ENCODE measurements around the gene TMEM39A.

The TMEM39A gene

GRCh38 chr3:119437691-119438258 lies 25.6 kb downstream of the TMEM39A start:
- WGBS (ENCODE audit: extremely low coverage, insufficient coverage, insufficient read length), result no CpG with 5 or more reads among the region's 6 CpGs
- H3K23ac ChIP-seq (ENCODE audit: low read length), result no peak overlapping the region
- no peak overlapping the region for H2AFZ ChIP-seq (ENCODE audit: insufficient read depth, low read length, poor library complexity)
- H3K4me1 ChIP-seq (ENCODE audit: control insufficient read depth in 1 of 2, insufficient read depth in 2 of 2, low read length in 2 of 2), result peaks cover 0 to 2% of the 10 kb centered on the region in 2 experiments
- H3K9me3 ChIP-seq (ENCODE audit: insufficient read depth, low read depth, low read length), result no peaks in the 10 kb centered on the region
- H3K4me3 ChIP-seq (ENCODE audit: low read depth, low read length), result no peak overlapping the region
- H3K27me3 ChIP-seq (ENCODE audit: insufficient read depth, low read length), result no peaks in the 10 kb centered on the region
- H3K79me2 ChIP-seq (ENCODE audit: control insufficient read depth, insufficient read depth, low read length, poor library complexity), result no peaks in the 10 kb centered on the region
- H3K4ac ChIP-seq (ENCODE audit: low read depth, low read length), result no peak overlapping the region
- H4K12ac ChIP-seq (ENCODE audit: low read depth, low read length), result no peak overlapping the region
- no peak overlapping the region for H2AK5ac ChIP-seq (ENCODE audit: low read length)
- no peak overlapping the region for H3K9ac ChIP-seq (ENCODE audit: low read length)
- no peaks in the 10 kb centered on the region for H3K79me1 ChIP-seq (ENCODE audit: low read length)
- no peak overlapping the region for H3K27ac ChIP-seq (ENCODE audit: low read depth, low read length)
- no peak overlapping the region for H4K8ac ChIP-seq (ENCODE audit: low read depth, low read length)
- H3K4me2 ChIP-seq (ENCODE audit: low read length), result no peak overlapping the region
- H3K36me3 ChIP-seq (ENCODE audit: control insufficient read depth in 1 of 2, insufficient read depth in 2 of 2, low read length in 2 of 2), result peaks cover 21 to 33% of the 10 kb centered on the region in 2 experiments
- no peak overlapping the region for H3K18ac ChIP-seq (ENCODE audit: low read length)
- H3K14ac ChIP-seq (ENCODE audit: low read length), result no peak overlapping the region
- no peak overlapping the region for H2BK5ac ChIP-seq (ENCODE audit: low read depth, low read length, poor library complexity)
- DNase-seq, result no peak
- H4K91ac ChIP-seq (ENCODE audit: low read depth, low read length), result no peak overlapping the region
- no peak overlapping the region for H2BK120ac ChIP-seq (ENCODE audit: insufficient read depth, low read length, poor library complexity)
- no peak overlapping the region for H2BK12ac ChIP-seq (ENCODE audit: low read length)

GRCh38 chr3:119436977-119437376 lies 26.4 kb downstream of the TMEM39A start:
- Histone ChIP-seq H3K9me3 (ENCODE audit: insufficient read depth, low read depth, low read length) (no peaks in the 10 kb centered on the region), H3K4ac (ENCODE audit: low read depth, low read length) (no peak overlapping the region), H2AK5ac (ENCODE audit: low read length) (no peak overlapping the region), H2BK5ac (ENCODE audit: low read depth, low read length, poor library complexity) (no peak overlapping the region), H3K79me2 (ENCODE audit: control insufficient read depth, insufficient read depth, low read length, poor library complexity) (no peaks in the 10 kb centered on the region), H3K4me1 (ENCODE audit: control insufficient read depth in 1 of 2, insufficient read depth in 2 of 2, low read length in 2 of 2) (peaks cover 0 to 2% of the 10 kb centered on the region in 2 experiments), H4K8ac (ENCODE audit: low read depth, low read length) (no peak overlapping the region), H2BK12ac (ENCODE audit: low read length) (no peak overlapping the region), H3K9ac (ENCODE audit: low read length) (no peak overlapping the region), H4K12ac (ENCODE audit: low read depth, low read length) (no peak overlapping the region), H4K91ac (ENCODE audit: low read depth, low read length) (no peak overlapping the region), H3K36me3 (ENCODE audit: control insufficient read depth in 1 of 2, insufficient read depth in 2 of 2, low read length in 2 of 2) (peaks cover 17 to 32% of the 10 kb centered on the region in 2 experiments), H3K4me3 (ENCODE audit: low read depth, low read length) (no peak overlapping the region), H3K14ac (ENCODE audit: low read length) (no peak overlapping the region), H3K18ac (ENCODE audit: low read length) (no peak overlapping the region), H3K4me2 (ENCODE audit: low read length) (no peak overlapping the region), H3K27ac (ENCODE audit: low read depth, low read length) (no peak overlapping the region), H2AFZ (ENCODE audit: insufficient read depth, low read length, poor library complexity) (no peak overlapping the region), H2BK120ac (ENCODE audit: insufficient read depth, low read length, poor library complexity) (no peak overlapping the region), H3K79me1 (ENCODE audit: low read length) (no peaks in the 10 kb centered on the region), H3K27me3 (ENCODE audit: insufficient read depth, low read length) (no peaks in the 10 kb centered on the region), H3K23ac (ENCODE audit: low read length) (no peak overlapping the region)
- no CpG with 5 or more reads among the region's 1 CpG for WGBS (ENCODE audit: extremely low coverage, insufficient coverage, insufficient read length)
- DNase-seq, result no peak

- Histone ChIP-seq H2BK5ac (ENCODE audit: low read depth, low read length, poor library complexity) (no peak overlapping the region), H4K91ac (ENCODE audit: low read depth, low read length) (no peak overlapping the region), H2BK120ac (ENCODE audit: insufficient read depth, low read length, poor library complexity) (no peak overlapping the region), H3K79me2 (ENCODE audit: control insufficient read depth, insufficient read depth, low read length, poor library complexity) (no peaks in the 10 kb centered on the region), H2BK12ac (ENCODE audit: low read length) (no peak overlapping the region), H4K8ac (ENCODE audit: low read depth, low read length) (no peak overlapping the region), H3K4me1 (ENCODE audit: control insufficient read depth in 1 of 2, insufficient read depth in 2 of 2, low read length in 2 of 2) (peaks cover 0 to 2% of the 10 kb centered on the region in 2 experiments), H3K79me1 (ENCODE audit: low read length) (no peaks in the 10 kb centered on the region), H3K4me3 (ENCODE audit: low read depth, low read length) (no peak overlapping the region), H3K36me3 (ENCODE audit: control insufficient read depth in 1 of 2, insufficient read depth in 2 of 2, low read length in 2 of 2) (peaks cover 15 to 38% of the 10 kb centered on the region in 2 experiments), H3K18ac (ENCODE audit: low read length) (no peak overlapping the region), H2AFZ (ENCODE audit: insufficient read depth, low read length, poor library complexity) (no peak overlapping the region), H3K27me3 (ENCODE audit: insufficient read depth, low read length) (no peaks in the 10 kb centered on the region), H3K9me3 (ENCODE audit: insufficient read depth, low read depth, low read length) (no peaks in the 10 kb centered on the region), H3K14ac (ENCODE audit: low read length) (no peak overlapping the region), H3K9ac (ENCODE audit: low read length) (no peak overlapping the region), H2AK5ac (ENCODE audit: low read length) (no peak overlapping the region), H3K4me2 (ENCODE audit: low read length) (no peak overlapping the region), H4K12ac (ENCODE audit: low read depth, low read length) (no peak overlapping the region), H3K27ac (ENCODE audit: low read depth, low read length) (no peak overlapping the region), H3K23ac (ENCODE audit: low read length) (no peak overlapping the region), H3K4ac (ENCODE audit: low read depth, low read length) (no peak overlapping the region)
- no peak for DNase-seq
- no CpG with 5 or more reads among the region's 4 CpGs for WGBS (ENCODE audit: extremely low coverage, insufficient coverage, insufficient read length)
Observed at GRCh38 chr3:119434703-119435102, 28.7 kb downstream of the TMEM39A start.

- Histone ChIP-seq H4K12ac (ENCODE audit: low read depth, low read length) (no peak overlapping the region), H3K36me3 (ENCODE audit: control insufficient read depth in 1 of 2, insufficient read depth in 2 of 2, low read length in 2 of 2) (peaks cover 14 to 39% of the 10 kb centered on the region in 2 experiments), H3K14ac (ENCODE audit: low read length) (no peak overlapping the region), H3K27me3 (ENCODE audit: insufficient read depth, low read length) (no peaks in the 10 kb centered on the region), H2AFZ (ENCODE audit: insufficient read depth, low read length, poor library complexity) (no peak overlapping the region), H3K9me3 (ENCODE audit: insufficient read depth, low read depth, low read length) (no peaks in the 10 kb centered on the region), H3K4me2 (ENCODE audit: low read length) (no peak overlapping the region), H3K79me2 (ENCODE audit: control insufficient read depth, insufficient read depth, low read length, poor library complexity) (no peaks in the 10 kb centered on the region), H2AK5ac (ENCODE audit: low read length) (no peak overlapping the region), H2BK5ac (ENCODE audit: low read depth, low read length, poor library complexity) (no peak overlapping the region), H3K18ac (ENCODE audit: low read length) (no peak overlapping the region), H3K27ac (ENCODE audit: low read depth, low read length) (no peak overlapping the region), H3K23ac (ENCODE audit: low read length) (no peak overlapping the region), H4K8ac (ENCODE audit: low read depth, low read length) (no peak overlapping the region), H2BK120ac (ENCODE audit: insufficient read depth, low read length, poor library complexity) (no peak overlapping the region), H2BK12ac (ENCODE audit: low read length) (no peak overlapping the region), H3K4me1 (ENCODE audit: control insufficient read depth in 1 of 2, insufficient read depth in 2 of 2, low read length in 2 of 2) (peaks cover 0 to 2% of the 10 kb centered on the region in 2 experiments), H3K79me1 (ENCODE audit: low read length) (no peaks in the 10 kb centered on the region), H3K4ac (ENCODE audit: low read depth, low read length) (no peak overlapping the region), H3K4me3 (ENCODE audit: low read depth, low read length) (no peak overlapping the region), H3K9ac (ENCODE audit: low read length) (no peak overlapping the region), H4K91ac (ENCODE audit: low read depth, low read length) (no peak overlapping the region)
- no CpG with 5 or more reads among the region's 3 CpGs for WGBS (ENCODE audit: extremely low coverage, insufficient coverage, insufficient read length)
- DNase-seq, result peak in 1 of 2 donors; percentile 42
Observed at GRCh38 chr3:119433613-119434325, 29.6 kb downstream of the TMEM39A start.

Measured in trophoblast cell (in vitro differentiated cells and primary cell).